ENCODE measurements around the gene FUCA2. TPM values are rescaled to one million over a fixed set of nuclear protein-coding genes. Genes with fewer than 3 reads are reported as not detected.
"Not testable (repeated sequence)": the region's sequence is repeated elsewhere in the genome, so short reads cannot be mapped to it uniquely, and the experiment has no call there.

Gene FUCA2
- total and polyA plus RNA-seq, 4 donors = 27.4 to 55.0 (median 35.8) TPM

- Histone ChIP-seq H3K4me3 (ENCODE audit: low read depth, low read length) (peak within 1 kb of the TSS; percentile 78), H3K27me3 (ENCODE audit: control insufficient read depth, insufficient read depth, low read length) (no peaks in the 10 kb centered on the region), H3K9me3 (ENCODE audit: control insufficient read depth, insufficient read depth, low read length) (no peaks in the 10 kb centered on the region), H3K36me3 (ENCODE audit: control insufficient read depth, insufficient read depth, low read length) (no peaks in the 10 kb centered on the region), H3K27ac (ENCODE audit: low read depth, low read length) (peak within 1 kb of the TSS; percentile 84), H3K4me1 (ENCODE audit: control insufficient read depth, insufficient read depth, low read length) (no peaks in the 10 kb centered on the region)
- WGBS (ENCODE audit: insufficient coverage) = under 1% methylated on average over 51 of the region's 56 CpGs
- peak; percentile 75 to 98 (median 86) for DNase-seq (ENCODE audit: low read depth in 4 of 6, low spot score in 6 of 6)
Observed at GRCh38 chr6:143450453-143451371, 60.8 kb downstream of the FUCA2 start, which contains the start of the genes ADAT2 and PEX3. Gene ADAT2, minus strand, starts transcription at chr6:143450695. Its CDS starts 37 bp downstream, at chr6:143450658. Gene PEX3, plus strand, starts transcription at chr6:143450805. Its CDS starts 238 bp downstream, at chr6:143451043.

- 0% methylated on average over 1 of the region's 19 CpGs for WGBS (ENCODE audit: insufficient coverage)
- peak overlapping the region; percentile 84 for H3K27ac ChIP-seq (ENCODE audit: low read depth, low read length)
- no peaks in the 10 kb centered on the region for H3K4me1 ChIP-seq (ENCODE audit: control insufficient read depth, insufficient read depth, low read length)
- H3K36me3 ChIP-seq (ENCODE audit: control insufficient read depth, insufficient read depth, low read length) = no peaks in the 10 kb centered on the region
- H3K9me3 ChIP-seq (ENCODE audit: control insufficient read depth, insufficient read depth, low read length) = no peaks in the 10 kb centered on the region
- H3K4me3 ChIP-seq (ENCODE audit: low read depth, low read length) = peak overlapping the region; percentile 78
- H3K27me3 ChIP-seq (ENCODE audit: control insufficient read depth, insufficient read depth, low read length) = no peaks in the 10 kb centered on the region
- peak in 4 of 6 donors; percentile 8 to 64 (median 40) for DNase-seq (ENCODE audit: low read depth in 4 of 6, low spot score in 6 of 6)
Observed at GRCh38 chr6:143449714-143450452, 61.6 kb downstream of the FUCA2 start.

- peak overlapping the region; percentile 78 for H3K4me3 ChIP-seq (ENCODE audit: low read depth, low read length)
- H3K27me3 ChIP-seq (ENCODE audit: control insufficient read depth, insufficient read depth, low read length) = no peaks in the 10 kb centered on the region
- WGBS (ENCODE audit: insufficient coverage) = 92% methylated on average over 2 of the region's 6 CpGs
- H3K36me3 ChIP-seq (ENCODE audit: control insufficient read depth, insufficient read depth, low read length) = no peaks in the 10 kb centered on the region
- H3K27ac ChIP-seq (ENCODE audit: low read depth, low read length) = no peak overlapping the region
- H3K4me1 ChIP-seq (ENCODE audit: control insufficient read depth, insufficient read depth, low read length) = no peaks in the 10 kb centered on the region
- H3K9me3 ChIP-seq (ENCODE audit: control insufficient read depth, insufficient read depth, low read length) = no peaks in the 10 kb centered on the region
- DNase-seq (ENCODE audit: low read depth in 4 of 6, low spot score in 6 of 6) = no peak
Observed at GRCh38 chr6:143449082-143449713, 62.3 kb downstream of the FUCA2 start.

- H3K4me1 ChIP-seq (ENCODE audit: control insufficient read depth, insufficient read depth, low read length); H3K27me3 ChIP-seq (ENCODE audit: control insufficient read depth, insufficient read depth, low read length); H3K36me3 ChIP-seq (ENCODE audit: control insufficient read depth, insufficient read depth, low read length); H3K27ac ChIP-seq (ENCODE audit: low read depth, low read length); H3K4me3 ChIP-seq (ENCODE audit: low read depth, low read length); DNase-seq (ENCODE audit: low read depth in 4 of 6, low spot score in 6 of 6); H3K9me3 ChIP-seq (ENCODE audit: control insufficient read depth, insufficient read depth, low read length): not testable (repeated sequence)
- no CpG with 5 or more reads among the region's 2 CpGs for WGBS (ENCODE audit: insufficient coverage)
Observed at GRCh38 chr6:143447865-143448264, 63.7 kb downstream of the FUCA2 start.

Small RNAs within 50 kb of the gene (small RNA-seq; reads per million reads assigned to genes)
- gene RNA5SP221 (ENCODE audit: low replicate concordance) = 0.06 reads per million

Other genes with a start within 250 kb of the FUCA2 start
- gene ADAT2, start 61.0 kb downstream of the FUCA2 start, total RNA-seq = 1 to 10 TPM; 4.6 to 6.0 TPM
- gene ADAT2, start 61.0 kb downstream of the FUCA2 start, polyA plus RNA-seq (ENCODE audit: insufficient read length in 2 of 2) = 1 to 10 TPM; 5.0 to 7.1 TPM
- gene PEX3, start 60.9 kb downstream of the FUCA2 start, total RNA-seq = 10 to 100 TPM; 33.4 to 35.0 TPM
- gene PEX3, start 60.9 kb downstream of the FUCA2 start, polyA plus RNA-seq (ENCODE audit: insufficient read length in 2 of 2) = 10 to 100 TPM; 28.1 TPM
- 100 to 1,000 TPM in 1 of 2 donors, 10 to 100 TPM in 1; 59.9 to 157 TPM for gene PHACTR2, start 166.2 kb upstream of the FUCA2 start, total RNA-seq
- gene PHACTR2, start 166.2 kb upstream of the FUCA2 start, polyA plus RNA-seq (ENCODE audit: insufficient read length in 2 of 2) = 10 to 100 TPM in 1 of 2 donors, 1 to 10 TPM in 1; 8.8 to 10.7 TPM

All from spinal cord (tissue), 10 donors.